Fibroblast of pulmonary artery (primary cell): ENCODE results near the gene OSGIN1.

ENCODE experiments used
- DNase-seq: peaks from one replicate; pipeline ENCODE4 v3.0.0-alpha.2; 2010; ENCODE audit warnings: low read depth
- H3K4me3 ChIP-seq: replicated peaks from 2 replicates; pipeline ENCODE4 v1.5.1; 2011; ENCODE audit warnings: low read depth, mild to moderate bottlenecking, control low read depth, low read length, moderate library complexity
- CTCF ChIP-seq: IDR thresholded peaks from 2 replicates; pipeline ENCODE4 v1.5.1; 2011; ENCODE audit warnings: mild to moderate bottlenecking, control low read depth, low read length, inconsistent platforms; ENCODE audit errors: missing control alignments

The OSGIN1 gene

DNA sequence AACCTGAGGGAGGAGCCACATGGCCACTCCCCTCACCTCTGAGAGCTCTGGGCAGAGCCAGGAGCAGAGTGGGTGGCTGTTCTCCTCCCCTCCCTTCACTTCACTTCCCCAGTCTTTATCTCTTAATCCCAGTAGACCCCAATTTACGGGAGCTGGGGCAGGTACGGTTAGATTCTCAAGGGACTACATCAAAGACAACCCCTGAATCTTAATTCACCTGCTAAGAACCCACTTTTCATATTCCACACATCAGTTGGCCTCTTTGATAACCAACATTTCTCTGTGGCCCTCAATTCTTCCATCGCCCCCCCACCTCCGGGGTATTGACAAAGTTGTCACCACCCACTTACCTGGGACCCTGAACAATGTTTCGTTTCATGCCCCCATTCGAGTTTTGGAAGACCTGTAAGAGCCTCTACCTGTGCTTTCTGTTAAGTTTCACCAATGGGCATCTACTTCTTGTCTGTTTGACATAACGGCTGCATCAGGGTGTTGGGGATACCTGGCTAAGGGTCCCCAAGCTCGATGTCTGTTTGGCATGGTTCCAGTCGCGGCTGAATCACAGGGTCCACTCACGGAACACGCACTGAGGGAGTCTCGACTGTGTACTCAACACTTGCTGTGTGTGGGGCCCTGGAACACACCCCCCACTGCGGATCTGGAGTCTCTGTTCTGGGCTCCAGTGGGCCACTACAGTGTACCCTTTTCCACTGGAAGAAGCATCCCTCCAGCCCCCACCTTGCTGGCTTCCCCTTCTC is 61.7 kb downstream of the OSGIN1 start:
- no peak for DNase-seq
- no peak for TF ChIP-seq CTCF
- no peak overlapping the region for H3K4me3 ChIP-seq

DNA sequence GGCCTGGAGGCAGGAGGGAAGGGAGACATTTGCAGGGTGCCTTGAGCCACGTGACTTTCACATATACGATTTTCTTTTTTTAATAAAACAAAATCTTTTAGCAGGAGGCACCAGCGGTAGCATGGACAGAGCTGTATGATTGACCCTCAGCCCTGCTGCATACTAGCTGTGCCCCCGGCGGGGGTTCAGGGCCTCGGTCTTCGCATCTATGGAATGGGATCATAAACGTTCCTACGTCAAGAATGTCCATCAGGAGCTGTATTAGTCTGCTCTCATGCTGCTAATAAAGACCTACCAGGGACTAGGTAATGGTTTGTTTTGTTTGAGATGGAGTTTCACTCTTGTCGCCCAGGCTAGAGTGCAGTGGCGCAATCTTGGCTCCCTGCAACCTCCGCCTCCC is 62.4 kb downstream of the OSGIN1 start:
- DNase-seq: no peak
- H3K4me3 ChIP-seq: no peak overlapping the region
- TF ChIP-seq CTCF: no peak
